ENCODE measurements around the gene TAF10. TPM values are rescaled to one million over a fixed set of nuclear protein-coding genes. Genes with fewer than 3 reads are reported as not detected.
A peak's percentile ranks its signal among the peaks of the same experiment; 100 is the strongest.

Gene TAF10
- total and polyA plus RNA-seq, 8 donors: 53.5 to 116 (median 86.8) TPM

DNA sequence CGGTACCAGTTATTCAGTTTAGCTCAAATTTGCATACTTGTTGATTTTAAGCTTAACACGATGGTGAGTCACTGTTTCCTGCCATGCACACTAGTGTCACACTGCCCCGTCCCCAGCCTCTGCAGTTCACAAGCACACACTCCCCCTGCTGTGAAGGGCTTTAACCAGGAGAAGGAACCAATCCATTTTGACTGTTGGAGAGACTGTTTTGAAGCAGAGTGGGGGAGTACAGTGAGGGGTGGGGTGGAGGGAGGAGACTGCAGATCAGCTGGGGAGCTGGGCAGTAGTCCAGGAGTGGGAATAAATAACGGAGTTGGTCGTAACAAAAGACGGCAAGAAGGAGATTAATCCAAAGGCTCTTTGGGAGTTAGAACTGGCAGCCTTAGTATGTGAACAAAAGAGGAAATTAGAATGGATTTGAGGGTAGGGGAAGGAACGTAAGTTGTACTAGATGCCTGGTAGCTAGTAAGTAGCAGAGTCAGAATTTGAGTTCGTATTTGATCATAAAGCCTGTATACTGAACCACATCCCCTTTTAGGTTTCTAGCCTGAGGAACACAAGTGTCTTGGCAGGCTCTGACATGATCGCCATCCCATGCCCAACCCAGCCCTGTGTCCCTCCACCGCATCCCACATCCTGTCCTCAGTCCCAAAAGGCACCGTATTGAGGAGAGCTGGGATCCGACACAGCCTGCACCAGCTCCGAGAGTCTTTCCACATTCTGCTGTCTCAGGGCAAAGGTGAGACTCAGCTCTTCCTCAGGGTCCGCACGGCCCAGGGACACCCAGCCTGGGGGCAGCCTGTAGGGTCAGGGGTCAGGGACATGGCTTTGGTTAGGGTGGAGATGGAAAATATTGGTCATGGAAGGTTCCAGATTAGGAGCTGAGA is 6.3 kb upstream of the TAF10 start:
- intact Hi-C loops (cut with DNase I): loop anchor here in 1 of 3 donors (10.0 kb wide), 1 partner anchor 66 kb away; the partner anchor contains the start of gene MRPL17
- peak overlapping the region; percentile 48 to 83 (median 65) for H3K4me3 ChIP-seq
- DNase-seq (peak in 3 of 6 donors; percentile 29 to 52 (median 43)), ATAC-seq (peak in 3 of 4 donors; percentile 3 to 35 (median 13)), FAIRE-seq (no peak)
- H3K9me3 ChIP-seq: no peaks in the 10 kb centered on the region
- H3K27ac ChIP-seq: peak overlapping the region; percentile 47 to 89 (median 59)
- 19 to 30% methylated on average over 15 of the region's 15 CpGs for WGBS, 2 donors
- TF ChIP-seq, protein P1, sequence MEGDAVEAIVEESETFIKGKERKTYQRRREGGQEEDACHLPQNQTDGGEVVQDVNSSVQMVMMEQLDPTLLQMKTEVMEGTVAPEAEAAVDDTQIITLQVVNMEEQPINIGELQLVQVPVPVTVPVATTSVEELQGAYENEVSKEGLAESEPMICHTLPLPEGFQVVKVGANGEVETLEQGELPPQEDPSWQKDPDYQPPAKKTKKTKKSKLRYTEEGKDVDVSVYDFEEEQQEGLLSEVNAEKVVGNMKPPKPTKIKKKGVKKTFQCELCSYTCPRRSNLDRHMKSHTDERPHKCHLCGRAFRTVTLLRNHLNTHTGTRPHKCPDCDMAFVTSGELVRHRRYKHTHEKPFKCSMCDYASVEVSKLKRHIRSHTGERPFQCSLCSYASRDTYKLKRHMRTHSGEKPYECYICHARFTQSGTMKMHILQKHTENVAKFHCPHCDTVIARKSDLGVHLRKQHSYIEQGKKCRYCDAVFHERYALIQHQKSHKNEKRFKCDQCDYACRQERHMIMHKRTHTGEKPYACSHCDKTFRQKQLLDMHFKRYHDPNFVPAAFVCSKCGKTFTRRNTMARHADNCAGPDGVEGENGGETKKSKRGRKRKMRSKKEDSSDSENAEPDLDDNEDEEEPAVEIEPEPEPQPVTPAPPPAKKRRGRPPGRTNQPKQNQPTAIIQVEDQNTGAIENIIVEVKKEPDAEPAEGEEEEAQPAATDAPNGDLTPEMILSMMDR (IDR thresholded peaks at IDR 0.05): no peak
- no peaks in the 10 kb centered on the region for H3K27me3 ChIP-seq
- H3K4me1 ChIP-seq: peaks cover 0 to 17% (median 8%) of the 10 kb centered on the region in 3 donors
- no peaks in the 10 kb centered on the region for H3K36me3 ChIP-seq

DNA sequence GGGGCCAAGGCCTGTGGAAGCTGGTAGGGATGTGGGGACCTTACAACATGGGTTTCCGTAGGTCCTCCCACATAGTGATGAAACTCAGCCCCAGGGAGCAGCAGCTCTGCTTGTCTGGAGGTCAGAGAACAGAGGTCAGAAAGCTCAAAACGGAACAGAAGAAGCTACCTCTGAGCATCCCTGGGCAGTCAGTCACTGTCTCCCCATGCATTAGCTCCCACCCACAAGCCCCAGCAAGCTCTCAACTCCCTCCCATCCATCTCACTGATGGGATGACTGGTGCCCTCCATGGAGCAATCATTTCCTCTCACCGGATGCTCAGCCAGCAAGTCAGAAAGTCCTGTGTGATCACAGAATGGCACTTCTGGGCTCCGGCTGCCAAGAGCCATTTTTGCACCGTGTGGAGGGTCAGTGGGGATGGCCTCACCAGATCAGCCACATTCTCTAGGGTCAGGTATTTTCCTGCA is 5.3 kb upstream of the TAF10 start:
- Histone ChIP-seq H3K4me3 (peak overlapping the region in 1 of 4 donors; percentile 48), H3K27ac (no peak overlapping the region), H3K27me3 (no peaks in the 10 kb centered on the region), H3K4me1 (peaks cover 0 to 22% (median 16%) of the 10 kb centered on the region in 3 donors), H3K9me3 (no peaks in the 10 kb centered on the region), H3K36me3 (no peaks in the 10 kb centered on the region)
- FAIRE-seq (no peak), ATAC-seq (no peak), DNase-seq (peak in 1 of 6 donors; percentile 22)
- 84 to 89% methylated on average over 5 of the region's 5 CpGs for WGBS, 2 donors
- intact Hi-C loops (cut with DNase I): loop anchor here in 1 of 3 donors (10.0 kb wide), 1 partner anchor 67 kb away; the partner anchor contains the start of gene MRPL17
- TF ChIP-seq, protein P1 (IDR thresholded peaks at IDR 0.05): no peak

DNA sequence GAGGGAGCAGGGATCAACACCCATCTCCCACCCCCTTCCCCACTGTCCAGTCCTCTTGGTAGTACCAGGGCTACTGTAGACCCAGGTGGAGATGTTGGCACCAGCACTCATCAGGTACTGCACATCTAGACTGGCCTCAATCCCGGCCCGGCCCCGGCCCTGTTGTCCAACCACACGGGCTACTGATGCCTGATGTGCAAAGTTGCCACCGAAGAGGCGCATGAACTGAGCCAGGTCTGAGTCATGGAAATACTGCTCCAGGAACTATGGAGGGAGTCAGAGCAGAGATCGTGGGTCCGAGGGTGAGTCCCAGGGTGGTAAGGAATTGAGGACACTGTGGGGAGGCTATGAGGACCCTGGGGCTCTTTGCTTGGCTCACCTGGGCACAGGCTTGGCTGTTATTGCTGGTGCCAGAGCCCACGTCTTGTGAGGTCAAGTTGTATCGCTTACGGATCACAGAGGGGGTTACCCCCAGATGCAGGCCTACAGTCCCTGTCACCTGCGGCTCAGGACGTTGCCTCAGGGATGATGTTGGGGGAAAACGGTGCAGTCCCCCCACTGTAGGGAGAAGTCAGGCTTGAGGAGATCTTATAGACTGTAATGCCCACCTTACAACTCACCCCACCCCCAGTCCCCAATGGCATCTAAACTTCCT is 4.7 kb upstream of the TAF10 start:
- no peak for FAIRE-seq

DNA sequence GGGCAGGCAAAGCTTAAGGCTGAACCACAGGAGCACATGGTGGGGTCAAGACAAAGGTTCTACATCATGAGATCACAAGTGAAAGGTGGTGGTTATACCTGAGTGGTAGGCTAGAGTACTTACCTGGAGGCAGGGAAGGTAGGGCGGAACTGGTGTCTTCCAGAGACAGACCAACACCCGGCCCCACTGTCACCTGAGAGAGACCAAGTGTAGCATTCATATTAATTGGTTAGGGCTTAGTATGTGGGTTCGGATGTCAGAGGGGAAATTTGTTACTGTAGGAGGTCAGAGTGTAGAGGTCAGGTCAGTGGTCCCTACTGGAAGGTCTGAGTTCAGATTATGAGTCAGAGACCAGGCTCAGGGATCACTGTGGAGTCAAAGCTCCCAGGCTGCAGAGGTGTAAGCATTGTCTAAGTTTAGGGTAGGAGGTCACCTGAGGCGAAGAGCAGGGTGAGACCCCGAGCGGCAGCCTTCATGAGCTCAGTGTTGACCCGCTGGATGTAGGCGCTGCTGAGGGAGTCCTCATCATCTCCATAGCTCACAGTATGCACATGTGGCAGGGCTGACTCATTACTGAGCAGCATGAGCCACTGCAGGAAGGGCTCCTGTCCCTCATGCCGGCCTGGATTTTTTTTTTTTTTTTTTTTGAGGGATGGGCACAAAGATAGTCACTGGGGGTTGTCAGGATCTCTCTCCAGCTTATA is 4.0 kb upstream of the TAF10 start:
- Histone ChIP-seq H3K36me3 (no peaks in the 10 kb centered on the region), H3K4me1 (peaks cover 4 to 23% (median 17%) of the 10 kb centered on the region in 3 donors), H3K27me3 (no peaks in the 10 kb centered on the region), H3K9me3 (no peaks in the 10 kb centered on the region), H3K4me3 (no peak overlapping the region), H3K27ac (no peak overlapping the region)
- FAIRE-seq (no peak), DNase-seq (peak in 1 of 6 donors; percentile 43), ATAC-seq (no peak)
- TF ChIP-seq, protein P1 (IDR thresholded peaks at IDR 0.05): no peak
- 94% methylated on average over 9 of the region's 9 CpGs for WGBS, 2 donors
- intact Hi-C loops (cut with DNase I): loop anchor here in 1 of 3 donors (10.0 kb wide), 1 partner anchor 69 kb away; the partner anchor contains the start of gene MRPL17

More for the DNA sequence above, 4.7 kb upstream of the TAF10 start:
- Histone ChIP-seq H3K4me1 (peaks cover 0 to 22% (median 16%) of the 10 kb centered on the region in 3 donors), H3K9me3 (no peaks in the 10 kb centered on the region), H3K36me3 (no peaks in the 10 kb centered on the region), H3K4me3 (no peak overlapping the region), H3K27me3 (no peaks in the 10 kb centered on the region), H3K27ac (no peak overlapping the region)
- ATAC-seq (no peak), DNase-seq (peak in 1 of 6 donors; percentile 61)
- TF ChIP-seq, protein P1 (IDR thresholded peaks at IDR 0.05): no peak
- intact Hi-C loops (cut with DNase I): loop anchor here in 1 of 3 donors (10.0 kb wide), 1 partner anchor 68 kb away; the partner anchor contains the start of gene MRPL17
- WGBS, 2 donors: 89 to 92% methylated on average over 14 of the region's 14 CpGs
